ENCODE data around the gene PSME3.

GRCh38 chr17:42855048-42855596 is 21.9 kb downstream of the PSME3 start:
- TF ChIP-seq ZFX (IDR thresholded peaks at IDR 0.05), result no peak
- TF ChIP-seq CTCF (conservative IDR thresholded peaks at IDR 0.05), result no peak
